ENCODE measurements around the gene CYB5R3.
"Not testable (repeated sequence)": the region's sequence is repeated elsewhere in the genome, so short reads cannot be mapped to it uniquely, and the experiment has no call there.

GRCh38 chr22:42574468-42574867 is 74.7 kb downstream of the CYB5R3 start:
- not testable (repeated sequence) for TF ChIP-seq CTCF, POLR2A, EP300 (IDR thresholded peaks at IDR 0.05)
